GM18498 (cell line): ENCODE measurements around the gene MPP2.
"Not testable (repeated sequence)": the region's sequence is repeated elsewhere in the genome, so short reads cannot be mapped to it uniquely, and the experiment has no call there.

Experiments
- ATAC-seq: cut with Tn5 transposase; IDR thresholded peaks from one replicate; pipeline ENCODE4 v1.9.1; 2021; ENCODE audit warnings: mild to moderate bottlenecking, moderate library complexity; ENCODE audit not compliant: unreplicated experiment

The MPP2 gene

GRCh38 chr17:43852571-43852970 lies 54.8 kb downstream of the MPP2 start:
- no peak for ATAC-seq

- no peak for ATAC-seq
These were observed 58.2 kb downstream of the MPP2 start for GRCh38 chr17:43849116-43849515.

DNA sequence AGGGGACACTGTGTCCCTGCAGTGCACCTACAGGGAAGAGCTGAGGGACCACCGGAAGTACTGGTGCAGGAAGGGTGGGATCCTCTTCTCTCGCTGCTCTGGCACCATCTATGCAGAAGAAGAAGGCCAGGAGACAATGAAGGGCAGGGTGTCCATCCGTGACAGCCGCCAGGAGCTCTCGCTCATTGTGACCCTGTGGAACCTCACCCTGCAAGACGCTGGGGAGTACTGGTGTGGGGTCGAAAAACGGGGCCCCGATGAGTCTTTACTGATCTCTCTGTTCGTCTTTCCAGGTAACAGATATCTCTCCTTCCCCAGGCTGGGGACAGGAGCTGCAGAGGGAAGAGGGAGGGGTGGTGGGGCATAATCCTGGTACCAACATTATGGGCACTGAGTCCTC lies 58.7 kb downstream of the MPP2 start:
- no peak for ATAC-seq

DNA sequence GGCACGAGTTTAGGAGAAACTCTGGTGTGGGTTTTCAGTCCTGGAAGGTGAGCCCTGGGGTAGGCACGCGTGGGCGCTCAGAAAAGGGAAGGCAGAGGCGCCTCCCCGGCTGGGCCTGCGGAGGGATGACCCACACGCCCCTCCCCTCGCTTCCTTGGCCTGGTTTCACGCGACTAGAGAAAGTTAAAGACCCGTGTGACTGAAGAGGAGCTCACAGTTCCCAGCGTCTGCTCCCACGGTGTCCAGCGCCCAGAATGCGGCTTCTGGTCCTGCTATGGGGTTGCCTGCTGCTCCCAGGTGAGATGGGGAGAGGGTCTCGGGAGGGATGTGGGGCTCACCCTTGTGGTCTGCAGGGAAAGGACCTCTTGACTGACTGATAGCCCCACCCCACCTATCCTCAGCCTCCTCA lies 60.4 kb downstream of the MPP2 start, which contains the start of gene CD300LG:
CD300LG (plus strand) TSS at position 214 of the 409 bp plus-strand sequence; CDS start at position 255, 41 bp downstream.
- no peak for ATAC-seq

- peak; percentile 55 for ATAC-seq
These were observed 61.1 kb downstream of the MPP2 start for GRCh38 chr17:43846221-43846712.

GRCh38 chr17:43845766-43846165 lies 61.6 kb downstream of the MPP2 start:
- ATAC-seq, result no peak

GRCh38 chr17:43844241-43844640 lies 63.1 kb downstream of the MPP2 start:
- no peak for ATAC-seq

DNA sequence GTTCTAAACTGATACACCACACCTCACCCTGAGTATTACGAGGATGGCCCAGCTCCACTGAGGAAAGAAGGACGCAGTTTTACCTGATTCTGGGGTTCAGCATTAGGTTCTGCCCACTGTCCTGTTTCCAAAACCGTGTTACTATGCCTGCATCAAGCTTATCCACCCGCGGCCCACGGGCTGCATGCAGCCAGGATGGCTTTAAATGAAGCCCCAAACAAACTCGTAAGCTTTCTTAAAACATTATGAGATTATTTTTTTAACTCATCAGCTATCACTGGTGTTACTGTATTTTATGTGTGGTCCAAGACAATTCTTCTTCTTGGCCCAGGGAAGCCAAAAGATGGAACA lies 64.4 kb downstream of the MPP2 start:
- no peak for ATAC-seq

DNA sequence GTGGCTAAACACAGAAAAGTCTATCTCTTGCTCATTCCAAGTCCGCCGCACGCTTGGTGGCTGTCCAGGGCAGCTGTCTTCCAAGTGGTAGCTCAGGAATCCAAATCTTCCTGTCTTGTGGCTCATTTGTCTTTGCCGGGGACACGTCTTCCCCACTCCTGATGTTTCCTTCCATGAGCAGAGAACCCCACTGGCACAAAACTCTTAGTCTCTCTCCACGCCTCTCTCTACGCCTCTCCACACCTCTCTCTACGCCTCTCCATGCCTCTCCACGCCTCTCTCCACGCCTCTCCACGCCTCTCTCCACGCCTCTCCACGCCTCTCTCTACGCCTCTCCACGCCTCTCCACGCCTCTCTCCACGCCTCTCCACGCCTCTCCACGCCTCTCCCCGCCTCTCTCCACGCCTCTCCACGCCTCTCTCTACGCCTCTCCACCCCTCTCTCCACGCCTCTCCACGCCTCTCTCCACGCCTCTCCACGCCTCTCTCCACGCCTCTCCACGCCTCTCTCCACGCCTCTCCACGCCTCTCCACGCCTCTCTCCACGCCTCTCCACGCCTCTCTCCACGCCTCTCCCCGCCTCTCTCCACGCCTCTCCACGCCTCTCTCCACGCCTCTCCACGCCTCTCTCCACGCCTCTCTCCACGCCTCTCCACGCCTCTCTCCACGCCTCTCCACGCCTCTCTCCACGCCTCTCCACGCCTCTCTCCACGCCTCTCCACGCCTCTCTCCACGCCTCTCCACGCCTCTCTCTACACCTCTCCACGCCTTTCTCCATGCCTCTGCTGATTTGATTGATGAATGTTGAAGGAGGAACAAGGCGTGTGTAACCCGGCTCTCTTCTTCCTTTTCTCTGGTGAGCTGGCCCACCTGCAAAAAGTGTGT lies 65.0 kb downstream of the MPP2 start:
- not testable (repeated sequence) for ATAC-seq

DNA sequence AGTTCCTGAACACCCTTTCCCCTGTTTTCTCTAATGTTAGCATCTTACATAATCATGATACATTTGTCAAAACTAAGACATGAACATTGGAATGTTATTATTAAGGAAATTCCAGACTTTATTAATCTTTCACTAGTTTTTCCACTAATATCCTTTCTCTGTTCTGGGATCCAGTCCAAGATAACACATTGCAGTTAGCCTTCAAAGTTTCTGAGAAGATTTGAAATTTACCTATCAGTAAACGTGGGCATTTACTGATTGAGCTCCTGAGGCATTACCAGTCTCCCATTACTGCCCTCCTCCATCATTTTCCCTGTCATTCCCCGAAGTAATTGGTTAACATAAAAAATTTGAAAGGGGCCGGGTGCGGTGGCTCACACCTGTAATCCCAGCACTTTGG lies 66.1 kb downstream of the MPP2 start:
- no peak for ATAC-seq

DNA sequence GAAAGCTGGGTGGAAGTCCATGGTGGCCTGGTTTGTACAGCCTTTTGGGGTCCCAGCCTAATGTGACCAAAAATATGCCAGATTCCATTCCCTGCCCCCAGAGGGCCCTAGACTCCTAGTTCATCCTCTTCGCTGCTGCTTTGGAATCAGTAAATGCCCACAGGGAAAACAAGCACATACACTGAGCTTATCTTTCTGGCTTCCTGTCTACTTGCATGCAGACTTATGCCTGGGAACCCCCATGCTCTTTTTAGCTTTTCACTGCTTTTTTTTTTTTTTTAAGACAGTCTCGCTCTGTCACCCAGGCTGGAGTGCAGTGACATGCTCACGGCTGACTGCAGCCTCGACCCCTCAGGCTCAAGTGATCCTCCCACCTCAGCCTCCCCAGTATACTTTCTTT lies 66.5 kb downstream of the MPP2 start:
- ATAC-seq, result no peak

DNA sequence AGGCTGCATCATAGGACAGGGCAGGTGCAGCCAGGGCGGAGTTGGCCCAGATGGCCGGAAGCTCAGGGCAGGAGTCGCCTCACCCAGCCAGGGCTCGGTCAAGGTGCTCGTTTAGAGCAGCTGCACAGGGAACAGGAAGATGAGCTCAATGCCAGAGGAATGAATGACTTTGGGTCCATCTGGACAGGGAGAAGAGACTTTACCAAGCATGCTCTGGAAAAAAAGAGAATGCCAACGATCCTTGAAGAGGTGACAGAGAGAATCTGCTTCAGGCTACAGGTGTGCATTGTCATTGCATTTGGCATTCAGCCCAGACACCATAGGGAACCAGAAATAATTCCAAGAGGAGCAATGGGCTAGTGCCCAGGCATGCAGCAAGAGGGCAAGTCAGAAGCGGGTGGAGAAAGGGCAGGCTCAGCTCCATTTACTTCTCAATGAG lies 67.6 kb downstream of the MPP2 start:
- ATAC-seq, result no peak

DNA sequence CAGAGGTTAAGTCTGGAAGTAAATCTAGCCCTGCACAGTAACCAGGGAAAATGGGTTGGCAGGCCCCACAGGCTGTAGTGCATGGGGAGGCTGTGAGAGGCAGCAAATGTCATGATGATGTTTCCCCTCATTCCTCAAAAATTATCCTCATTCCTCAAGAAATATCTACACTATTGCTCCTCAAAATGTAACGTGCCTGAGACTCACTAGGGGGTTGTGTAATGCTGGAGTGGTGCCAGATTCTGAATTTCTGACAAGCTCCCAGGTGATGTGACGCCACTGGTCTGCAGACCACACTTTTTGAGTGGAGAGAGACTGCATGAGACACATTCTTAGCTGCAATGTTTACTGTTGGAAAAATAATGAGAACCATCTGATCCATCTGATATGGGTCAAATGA lies 73.2 kb downstream of the MPP2 start:
- ATAC-seq, result no peak

DNA sequence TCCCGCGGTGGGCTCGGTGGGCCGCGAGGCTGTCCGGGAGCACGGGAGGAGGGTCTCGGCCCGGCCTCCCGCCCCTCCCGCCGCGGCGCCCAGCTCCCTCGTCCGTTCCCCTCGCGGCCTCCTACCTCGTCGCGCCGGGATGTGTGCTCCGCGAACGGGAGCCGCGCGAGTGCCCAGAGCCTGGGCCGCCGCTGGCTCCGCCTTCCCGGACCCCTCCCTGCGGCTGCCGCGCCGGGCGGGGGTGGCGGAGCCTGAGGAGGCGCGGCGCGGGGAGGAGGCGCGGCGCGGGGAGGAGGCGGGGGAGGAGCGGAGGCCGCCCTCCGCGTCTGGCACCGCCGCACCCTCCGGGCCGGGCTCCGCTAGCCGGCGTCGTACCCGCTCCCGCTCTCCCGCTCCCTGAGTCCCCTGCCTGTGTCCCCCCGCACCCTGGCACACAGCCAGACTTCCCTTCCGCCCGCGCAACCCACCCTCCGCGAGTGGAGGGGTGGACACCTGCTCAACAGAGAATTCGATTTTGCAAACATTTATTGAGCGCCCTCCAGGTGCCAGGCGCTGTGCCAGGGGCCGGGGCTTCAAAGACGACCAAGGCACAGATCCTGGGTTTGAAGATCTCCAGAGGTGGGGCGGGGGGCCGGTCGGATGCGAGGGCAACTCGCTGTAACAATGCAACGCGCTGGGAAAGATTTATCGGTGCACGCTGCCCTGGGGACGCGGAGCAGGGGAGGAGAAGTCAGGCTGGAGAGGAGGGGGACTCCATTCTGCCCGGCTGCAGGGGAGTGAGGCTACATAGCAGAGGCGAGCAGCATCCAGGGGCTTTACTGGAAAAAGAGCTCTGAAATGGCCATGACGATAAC lies 74.1 kb downstream of the MPP2 start, which contains the start of gene MPP3:
MPP3 (minus strand) TSS at position 171 of the 854 bp plus-strand sequence. CDS start 1,240 bp downstream, outside the sequence.
- ATAC-seq, result no peak

DNA sequence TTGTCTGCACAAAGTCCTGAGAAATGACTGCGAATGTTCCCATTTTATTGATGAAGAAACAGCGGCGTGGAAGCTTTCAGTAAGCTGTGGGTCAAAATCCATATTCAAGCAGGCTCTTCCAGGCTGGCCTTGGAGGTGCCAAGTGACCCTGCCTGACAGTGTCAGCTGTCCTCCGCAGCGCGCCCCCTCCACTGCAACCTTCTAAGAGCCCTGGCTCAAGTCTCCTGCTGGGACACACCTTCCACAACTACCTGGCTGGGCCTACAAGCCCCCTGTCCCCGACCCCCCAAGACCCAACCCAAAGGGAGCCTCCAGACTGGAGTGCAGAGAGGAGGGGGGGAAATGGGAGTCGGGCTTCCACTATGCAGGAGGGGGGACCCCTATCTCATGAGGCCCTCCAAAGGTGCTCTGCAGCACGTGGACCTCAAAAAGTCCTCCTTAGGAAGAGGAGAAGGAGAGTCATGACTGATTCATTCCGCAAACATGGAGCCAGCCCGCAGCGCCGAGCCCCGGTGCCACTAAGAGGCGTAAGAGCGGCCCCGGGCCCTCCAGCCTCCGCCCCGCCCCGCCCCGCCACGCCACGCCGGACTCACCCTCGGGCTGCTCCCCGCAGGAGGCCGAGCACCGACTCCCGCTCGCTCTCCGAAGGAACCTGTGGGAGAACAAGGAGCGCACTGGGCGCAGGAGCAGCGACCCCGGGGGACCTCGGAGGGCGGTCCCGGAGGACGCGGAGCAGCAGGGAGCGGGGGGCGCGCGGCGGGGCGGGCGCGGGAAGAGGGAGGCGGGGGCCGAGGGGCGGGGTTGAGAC lies 75.0 kb downstream of the MPP2 start:
- no peak for ATAC-seq

GRCh38 chr17:43831633-43832032 lies 75.7 kb downstream of the MPP2 start:
- ATAC-seq, result no peak

GRCh38 chr17:43830510-43831140 lies 76.7 kb downstream of the MPP2 start:
- ATAC-seq, result no peak

DNA sequence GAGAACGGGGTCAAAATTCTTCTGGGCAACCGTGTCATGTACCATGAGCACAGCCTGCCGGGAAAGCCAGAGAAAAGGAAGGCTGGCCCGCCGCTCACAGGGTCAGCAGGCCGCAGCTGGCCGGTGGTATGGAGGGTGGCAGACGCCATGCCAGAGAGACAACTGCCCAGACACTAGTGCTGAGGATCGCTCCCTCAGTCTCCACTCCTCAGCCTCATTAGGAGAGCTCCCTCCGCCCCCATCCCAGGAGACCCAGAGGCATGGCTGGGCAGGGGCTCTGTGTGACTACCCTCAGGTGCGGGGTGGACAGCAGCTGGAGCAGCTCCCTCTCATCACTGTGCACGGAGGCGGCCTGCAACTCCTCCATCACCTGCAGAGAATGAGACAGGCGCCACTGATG lies 77.6 kb downstream of the MPP2 start:
- no peak for ATAC-seq

GRCh38 chr17:43827596-43827995 lies 79.7 kb downstream of the MPP2 start:
- ATAC-seq, result no peak

- ATAC-seq, result no peak
These were observed 81.1 kb downstream of the MPP2 start for GRCh38 chr17:43826206-43826605.
